HG03432 (cell line): Measurements from ENCODE around the gene YTHDF1.

Source experiments
- ATAC-seq: cut with Tn5 transposase; IDR thresholded peaks from one replicate; pipeline ENCODE4 v1.9.1; 2021; ENCODE audit warnings: mild to moderate bottlenecking, moderate library complexity; ENCODE audit not compliant: unreplicated experiment

The YTHDF1 gene

GRCh38 chr20:63212393-63212730, 3.6 kb downstream of the YTHDF1 start:
- no peak for ATAC-seq

GRCh38 chr20:63210011-63210605, 5.8 kb downstream of the YTHDF1 start:
- ATAC-seq: no peak

GRCh38 chr20:63208346-63208909, 7.5 kb downstream of the YTHDF1 start:
- ATAC-seq: no peak

GRCh38 chr20:63206878-63207277, 9.1 kb downstream of the YTHDF1 start:
- ATAC-seq: no peak

GRCh38 chr20:63205896-63206295, 10.0 kb downstream of the YTHDF1 start:
- ATAC-seq: no peak

- ATAC-seq: no peak
These were observed 11.6 kb downstream of the YTHDF1 start for GRCh38 chr20:63204362-63204761.

- no peak for ATAC-seq
These were observed 13.0 kb downstream of the YTHDF1 start for GRCh38 chr20:63202811-63203526.

DNA sequence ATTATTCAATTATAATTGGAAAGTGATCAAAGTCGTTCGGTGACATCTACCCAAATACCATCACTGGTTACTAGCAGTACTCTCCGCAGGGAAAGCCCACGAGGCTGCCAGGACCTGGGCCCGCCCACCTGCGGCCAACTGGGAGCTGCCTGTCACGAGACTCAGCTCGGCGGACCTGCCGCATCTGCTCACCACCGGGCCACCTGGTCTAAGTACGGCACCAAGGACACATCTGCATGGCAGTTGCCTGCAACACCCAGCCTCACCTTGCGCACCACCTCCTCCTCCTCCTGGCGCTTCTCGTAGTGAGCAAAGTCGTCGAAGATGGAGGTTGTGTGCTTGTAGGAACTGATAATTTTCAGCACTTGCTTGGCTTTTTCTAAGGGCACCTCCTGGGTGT, 13.9 kb downstream of the YTHDF1 start:
- ATAC-seq: no peak

GRCh38 chr20:63198606-63199005, 17.3 kb downstream of the YTHDF1 start:
- no peak for ATAC-seq

DNA sequence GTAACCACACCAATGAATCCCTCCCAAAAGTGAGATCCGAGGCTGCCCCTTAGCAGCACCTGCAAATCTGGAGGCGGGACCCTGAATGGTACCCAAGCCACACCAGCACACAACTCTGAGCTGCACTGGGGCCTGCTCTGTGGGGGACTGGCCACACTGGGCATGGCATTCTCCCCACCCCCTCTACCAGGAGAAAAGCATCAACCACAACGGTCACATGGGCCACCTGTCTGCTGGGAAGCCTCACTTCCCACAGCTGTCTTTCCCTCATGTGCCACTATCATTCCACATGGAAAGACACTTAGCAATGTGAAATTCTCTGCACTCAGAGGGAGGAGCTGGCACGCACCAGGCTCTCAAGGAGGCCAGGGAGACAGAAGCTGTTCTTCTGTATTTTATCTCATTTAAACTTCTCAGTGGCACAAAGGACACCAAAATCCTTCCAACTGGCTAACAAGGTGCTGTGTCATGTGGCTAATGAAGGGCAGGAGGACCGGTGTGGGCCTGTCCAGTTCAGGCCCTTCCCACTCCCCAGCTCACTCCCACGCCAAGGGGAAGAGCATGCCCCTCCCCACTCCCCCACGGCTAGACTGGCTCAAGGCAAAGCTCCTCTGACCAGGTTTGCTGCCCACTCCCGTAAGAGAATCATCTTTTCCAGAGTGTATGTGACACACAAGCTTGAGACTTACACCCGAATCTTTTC, 19.0 kb downstream of the YTHDF1 start:
- ATAC-seq: no peak

GRCh38 chr20:63194797-63195173, 21.1 kb downstream of the YTHDF1 start:
- no peak for ATAC-seq

DNA sequence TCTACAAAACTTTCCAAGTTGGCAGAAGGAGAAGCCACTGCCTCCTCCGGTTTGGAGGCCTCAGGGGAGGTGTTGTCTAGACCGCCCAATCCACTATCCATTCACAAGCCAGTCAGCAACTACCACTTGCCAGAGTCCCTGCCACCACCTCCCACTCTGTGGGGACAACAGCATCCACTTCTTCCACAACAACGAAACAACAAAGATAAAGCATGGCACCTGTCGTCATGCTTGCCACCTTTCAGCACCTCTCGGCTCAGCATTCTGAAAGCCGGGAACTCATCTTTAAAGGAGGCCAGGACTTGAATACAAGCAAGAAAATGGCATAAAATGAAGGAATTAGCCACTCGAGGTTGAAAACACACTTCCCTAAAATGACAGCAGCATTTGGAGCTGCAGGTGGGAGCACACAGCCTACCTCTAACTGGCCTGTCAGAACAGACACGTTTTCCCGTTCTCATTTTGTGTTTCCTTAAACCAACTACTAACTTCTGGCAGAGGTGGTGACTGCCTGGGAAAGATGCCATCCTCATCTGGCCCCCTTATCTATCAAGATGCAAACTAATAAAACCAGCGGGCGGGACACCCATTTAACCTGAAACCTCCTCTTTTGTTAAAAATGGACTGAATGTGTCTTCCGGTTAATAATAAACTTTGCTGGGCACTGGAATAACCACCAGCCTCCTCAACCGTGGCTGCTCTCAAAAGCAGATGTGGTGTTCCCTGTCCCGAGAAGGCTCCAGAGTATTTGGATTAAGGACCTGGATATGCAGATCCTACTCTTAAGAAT, 21.7 kb downstream of the YTHDF1 start:
- ATAC-seq: no peak

DNA sequence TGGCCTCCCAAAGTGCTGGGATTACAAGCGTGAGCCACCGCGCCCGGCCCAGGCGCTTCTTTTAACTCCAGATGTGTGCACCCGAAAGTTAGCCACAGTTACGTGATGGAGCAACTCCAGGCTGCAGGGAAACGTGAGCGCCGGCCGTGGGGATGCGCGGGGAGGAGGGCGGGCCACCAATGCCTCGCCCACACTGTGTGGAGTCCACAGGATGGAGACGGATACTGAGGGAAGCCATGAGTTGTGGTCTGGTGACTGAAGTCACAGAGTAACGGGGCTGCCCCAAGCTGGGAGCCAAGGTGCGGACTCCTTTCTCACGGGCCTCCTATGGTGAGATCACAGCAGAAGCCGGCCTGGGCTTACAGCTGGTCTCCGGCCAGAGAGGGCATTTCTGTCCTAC, 23.2 kb downstream of the YTHDF1 start:
- ATAC-seq: no peak

DNA sequence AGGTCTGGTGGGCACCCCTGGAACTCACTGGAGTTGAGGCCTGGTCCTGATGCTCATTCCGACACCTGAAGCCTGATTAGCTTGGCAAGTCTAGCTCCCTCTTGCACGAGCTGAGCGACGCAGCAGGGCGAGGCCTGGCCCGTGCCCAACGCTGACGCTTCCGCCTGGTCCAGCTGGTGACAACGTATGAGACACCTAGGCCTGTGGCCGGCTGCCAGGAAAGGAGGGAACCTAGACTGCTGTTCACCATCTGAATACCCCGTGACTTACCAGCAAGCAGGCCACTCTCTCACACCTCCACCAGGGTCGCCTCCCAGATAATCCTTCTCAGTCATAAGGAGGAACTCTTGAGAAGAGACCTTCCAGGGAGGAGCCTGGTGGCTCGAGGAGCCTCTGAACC, 24.5 kb downstream of the YTHDF1 start:
- no peak for ATAC-seq

DNA sequence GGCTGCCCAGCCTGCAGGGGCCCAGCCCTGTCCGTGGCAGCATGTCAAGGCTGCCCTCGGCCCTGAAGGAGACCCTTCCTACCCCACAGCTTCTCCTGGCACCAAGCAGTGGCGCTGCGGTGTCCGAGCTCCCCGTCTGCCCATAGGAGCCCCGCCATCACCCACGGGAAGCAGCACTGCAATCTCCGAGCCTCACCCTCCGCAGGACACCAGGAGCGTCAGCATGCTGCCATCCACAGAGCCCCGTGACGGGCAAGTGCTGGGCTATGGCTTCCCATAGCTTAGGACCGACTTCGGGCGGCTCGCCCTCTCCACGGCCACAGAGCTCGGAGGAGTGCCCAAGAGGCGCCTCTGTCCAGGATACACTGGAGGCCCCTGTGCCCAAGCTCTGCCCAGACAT, 25.1 kb downstream of the YTHDF1 start:
- ATAC-seq: no peak

- ATAC-seq: no peak
These were observed 25.9 kb downstream of the YTHDF1 start for GRCh38 chr20:63189846-63190559.

DNA sequence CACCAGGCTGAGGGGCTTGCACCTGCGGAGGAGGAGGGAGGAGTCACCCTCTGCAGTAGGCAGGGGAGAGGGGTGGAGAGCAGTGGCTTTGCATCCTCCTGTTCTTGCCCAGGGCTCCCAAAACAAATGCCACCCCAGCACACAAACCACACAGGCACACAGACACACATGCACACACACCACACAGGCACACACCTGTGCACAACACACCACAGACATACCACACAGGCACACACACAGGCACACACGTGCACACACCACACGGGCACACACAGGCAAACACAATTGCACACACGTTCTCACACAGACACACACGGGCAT, 26.6 kb downstream of the YTHDF1 start:
- ATAC-seq: no peak

- no peak for ATAC-seq
These were observed 27.1 kb downstream of the YTHDF1 start for GRCh38 chr20:63188641-63189321.

DNA sequence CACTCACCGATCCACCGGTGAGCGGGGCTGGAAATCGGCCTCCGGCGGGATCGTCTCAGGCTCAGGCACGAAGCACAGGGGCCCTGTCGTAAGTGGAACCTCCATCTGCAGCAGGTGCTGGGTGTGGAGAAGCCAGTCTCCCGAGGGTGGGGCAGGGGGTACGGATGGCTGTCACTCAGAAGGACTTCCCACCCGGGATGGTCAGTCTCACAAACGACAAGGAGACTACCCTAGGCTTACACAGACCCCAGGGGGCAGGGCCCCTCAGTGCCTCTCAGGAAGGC, 27.8 kb downstream of the YTHDF1 start:
- ATAC-seq: no peak

GRCh38 chr20:63187338-63188158, 28.4 kb downstream of the YTHDF1 start:
- no peak for ATAC-seq
